Ovary (tissue), 3 donors: ENCODE measurements around the gene ARL5B.

Experiments
- EP300 ChIP-seq: sonication (generic); formaldehyde crosslinking; IDR thresholded peaks from one replicate; pipeline ENCODE4 v1.6.1; 2017; ENCODE audit warnings: antibody characterized with exemption
- POLR2A ChIP-seq: fragments of 450-650 bp; IDR thresholded peaks from one replicate; pipeline ENCODE4 v1.6.1; 2017; ENCODE audit warnings: antibody characterized with exemption, mild to moderate bottlenecking, moderate library complexity
- TF ChIP-seq, protein P1 (sequence below), 3 donors: fragments of 450-650 bp in 2 of 3; fragments of 200-600 bp in 1 of 3; IDR thresholded peaks; one replicate each; pipeline versions ENCODE4 v1.5.1 to v1.8.0; 2016 to 2022; ENCODE audit warnings: antibody characterized with exemption in 3 of 3, mild to moderate bottlenecking in 1 of 3
- donor health status: DM: no; HTN: no; CAD: no.

DNA sequence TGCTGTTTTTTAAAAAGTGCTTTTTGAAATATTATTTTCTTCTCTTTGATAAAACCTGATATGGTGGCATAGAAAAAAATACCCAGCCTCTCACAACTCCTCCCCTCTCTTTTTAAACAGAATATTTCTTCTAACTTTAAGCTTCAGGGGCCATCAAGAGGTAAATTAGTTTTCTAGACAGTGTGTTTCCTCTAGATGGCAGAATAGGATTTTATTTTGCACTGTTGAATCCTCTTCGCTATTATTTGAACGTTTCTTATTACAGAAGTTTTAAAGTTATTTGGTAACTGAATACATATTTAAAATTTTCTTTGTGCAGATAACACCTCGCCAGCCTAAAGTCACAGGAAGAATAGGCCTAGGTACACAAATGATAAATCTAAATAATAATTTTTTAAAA lies 30.3 kb downstream of the ARL5B start:
- TF ChIP-seq, protein P1, sequence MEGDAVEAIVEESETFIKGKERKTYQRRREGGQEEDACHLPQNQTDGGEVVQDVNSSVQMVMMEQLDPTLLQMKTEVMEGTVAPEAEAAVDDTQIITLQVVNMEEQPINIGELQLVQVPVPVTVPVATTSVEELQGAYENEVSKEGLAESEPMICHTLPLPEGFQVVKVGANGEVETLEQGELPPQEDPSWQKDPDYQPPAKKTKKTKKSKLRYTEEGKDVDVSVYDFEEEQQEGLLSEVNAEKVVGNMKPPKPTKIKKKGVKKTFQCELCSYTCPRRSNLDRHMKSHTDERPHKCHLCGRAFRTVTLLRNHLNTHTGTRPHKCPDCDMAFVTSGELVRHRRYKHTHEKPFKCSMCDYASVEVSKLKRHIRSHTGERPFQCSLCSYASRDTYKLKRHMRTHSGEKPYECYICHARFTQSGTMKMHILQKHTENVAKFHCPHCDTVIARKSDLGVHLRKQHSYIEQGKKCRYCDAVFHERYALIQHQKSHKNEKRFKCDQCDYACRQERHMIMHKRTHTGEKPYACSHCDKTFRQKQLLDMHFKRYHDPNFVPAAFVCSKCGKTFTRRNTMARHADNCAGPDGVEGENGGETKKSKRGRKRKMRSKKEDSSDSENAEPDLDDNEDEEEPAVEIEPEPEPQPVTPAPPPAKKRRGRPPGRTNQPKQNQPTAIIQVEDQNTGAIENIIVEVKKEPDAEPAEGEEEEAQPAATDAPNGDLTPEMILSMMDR (IDR thresholded peaks at IDR 0.05) = no peak
- no peak for TF ChIP-seq POLR2A
- TF ChIP-seq EP300 = no peak
